Activated CD4-positive, alpha-beta memory T cell treated with anti-CD3 and anti-CD28 coated beads for 36 hours (primary cell): ENCODE measurements around the gene BCL2. TPM values are rescaled to one million over a fixed set of nuclear protein-coding genes. Genes with fewer than 3 reads are reported as not detected.

ENCODE experiments used
- CTCF ChIA-PET: fragments of 350-600 bp; sonication (Branson Sonifier 250); formaldehyde crosslinking; loops from one replicate; lab custom pipeline; 2021; ENCODE audit warnings: antibody characterized with exemption, inconsistent platforms; lab: Charles Lee
- POLR2A ChIA-PET: fragments of 350-600 bp; sonication (Branson Sonifier 250); formaldehyde crosslinking; loops from one replicate; lab custom pipeline; 2021; ENCODE audit warnings: antibody characterized with exemption; lab: Charles Lee
- DNase-seq: peaks from one replicate; pipeline ENCODE4 v3.0.0-alpha.2; 2020
- H3K27ac Mint-ChIP-seq: one replicate; pipeline ENCODE4 v1.8.0; 2021; ENCODE audit warnings: mixed read lengths
- H3K27me3 Mint-ChIP-seq: one replicate; pipeline ENCODE4 v1.8.0; 2021; ENCODE audit warnings: mixed read lengths
- H3K36me3 Mint-ChIP-seq: one replicate; pipeline ENCODE4 v1.8.0; 2021; ENCODE audit warnings: mixed read lengths
- H3K4me1 Mint-ChIP-seq: one replicate; pipeline ENCODE4 v1.8.0; 2021; ENCODE audit warnings: low read depth, mixed read lengths
- H3K4me3 Mint-ChIP-seq: one replicate; pipeline ENCODE4 v1.8.0; 2021; ENCODE audit warnings: mild to moderate bottlenecking, mixed read lengths
- H3K9me3 Mint-ChIP-seq: one replicate; pipeline ENCODE4 v1.8.0; 2021; ENCODE audit warnings: mixed read lengths
- intact Hi-C: fragments of 100-400 bp; cut with micrococcal nuclease; formaldehyde crosslinking; loops from one replicate; pipeline ENCODE4 v1.15.1; 2023
- total RNA-seq, 2 experiments: library from RNA; stranded (reverse); gene quantifications; one replicate each; pipeline ENCODE4 v1.2.3, GENCODE V29; 2021

Gene BCL2
- total RNA-seq, 2 experiments from 2014 or later = 66.9 to 67.9 TPM

- POLR2A ChIA-PET = interaction anchor here (1.5 to 4.0 kb wide), 2 partner anchors 15 to 177 kb away, joined by 3 to 13 read pairs; no protein-coding TSS in a partner anchor
- H3K36me3 Mint-ChIP-seq = peaks cover 26% of the 10 kb centered on the region
- H3K9me3 Mint-ChIP-seq = peaks cover 5% of the 10 kb centered on the region
- DNase-seq = peak; percentile 76
- H3K4me3 Mint-ChIP-seq = peak overlapping the region; percentile 76
- no peaks in the 10 kb centered on the region for H3K27me3 Mint-ChIP-seq
- intact Hi-C loops = loop anchor here (1.0 kb wide), 3 partner anchors 17 to 180 kb away; no protein-coding TSS in a partner anchor
- CTCF ChIA-PET = interaction anchor here (0.7 to 3.5 kb wide), 8 partner anchors 10 to 185 kb away, joined by 3 to 21 read pairs (median 5); partner anchors contain the start of gene BCL2
- H3K27ac Mint-ChIP-seq = peak overlapping the region; percentile 89
- peaks cover 67% of the 10 kb centered on the region for H3K4me1 Mint-ChIP-seq
Observed at GRCh38 chr18:63137999-63138435, 181.6 kb downstream of the BCL2 start.

GRCh38 chr18:63135101-63135500 is 184.5 kb downstream of the BCL2 start:
- peak overlapping the region; percentile 13 for H3K27ac Mint-ChIP-seq
- H3K4me1 Mint-ChIP-seq = peaks cover 64% of the 10 kb centered on the region
- intact Hi-C loops = no loop called here
- peaks cover 8% of the 10 kb centered on the region for H3K36me3 Mint-ChIP-seq
- H3K27me3 Mint-ChIP-seq = no peaks in the 10 kb centered on the region
- CTCF ChIA-PET = interaction anchor here (0.8 to 3.1 kb wide), 5 partner anchors 20 to 188 kb away, joined by 4 to 18 read pairs (median 7); no protein-coding TSS in a partner anchor
- DNase-seq = no peak
- no peak overlapping the region for H3K4me3 Mint-ChIP-seq
- POLR2A ChIA-PET = interaction anchor here (1.0 kb wide), 1 partner anchor 184 kb away, joined by 3 read pairs; the partner anchor contains the start of gene BCL2
- H3K9me3 Mint-ChIP-seq = peaks cover 2% of the 10 kb centered on the region

- peaks cover 2% of the 10 kb centered on the region for H3K9me3 Mint-ChIP-seq
- H3K27me3 Mint-ChIP-seq = no peaks in the 10 kb centered on the region
- H3K4me1 Mint-ChIP-seq = peaks cover 43% of the 10 kb centered on the region
- H3K36me3 Mint-ChIP-seq = peaks cover 9% of the 10 kb centered on the region
- DNase-seq = no peak
- intact Hi-C loops = loop anchor here (2.0 to 5.0 kb wide), 3 partner anchors 64 to 304 kb away; no protein-coding TSS in a partner anchor
- H3K4me3 Mint-ChIP-seq = no peak overlapping the region
- H3K27ac Mint-ChIP-seq = no peak overlapping the region
- ChIA-PET CTCF (interaction anchor here (0.8 to 4.2 kb wide), 17 partner anchors 13 to 307 kb away, joined by 3 to 54 read pairs (median 9); partner anchors contain the start of gene BCL2), POLR2A (no interaction called here)
Observed at GRCh38 chr18:63132819-63133200, 186.8 kb downstream of the BCL2 start.

- CTCF ChIA-PET = interaction anchor here (0.7 to 4.2 kb wide), 27 partner anchors 8 to 307 kb away, joined by 3 to 54 read pairs (median 7); partner anchors contain the start of gene BCL2
- H3K27me3 Mint-ChIP-seq = no peaks in the 10 kb centered on the region
- no peak for DNase-seq
- H3K27ac Mint-ChIP-seq = peak overlapping the region; percentile 65
- H3K36me3 Mint-ChIP-seq = peaks cover 14% of the 10 kb centered on the region
- POLR2A ChIA-PET = interaction anchor here (0.8 to 1.2 kb wide), 3 partner anchors 21 to 185 kb away, joined by 3 to 5 read pairs (median 4); no protein-coding TSS in a partner anchor
- intact Hi-C loops = loop anchor here (1.0 to 5.0 kb wide), 6 partner anchors 23 to 305 kb away; no protein-coding TSS in a partner anchor
- no peak overlapping the region for H3K4me3 Mint-ChIP-seq
- peaks cover 2% of the 10 kb centered on the region for H3K9me3 Mint-ChIP-seq
- H3K4me1 Mint-ChIP-seq = peaks cover 39% of the 10 kb centered on the region
Observed at GRCh38 chr18:63131959-63132818, 187.4 kb downstream of the BCL2 start.

- no peaks in the 10 kb centered on the region for H3K27me3 Mint-ChIP-seq
- peak; percentile 64 for DNase-seq
- POLR2A ChIA-PET = interaction anchor here (0.8 to 1.2 kb wide), 3 partner anchors 21 to 186 kb away, joined by 3 to 5 read pairs (median 4); no protein-coding TSS in a partner anchor
- CTCF ChIA-PET = interaction anchor here (0.7 to 4.2 kb wide), 25 partner anchors 8 to 308 kb away, joined by 3 to 54 read pairs (median 8); partner anchors contain the start of gene BCL2
- H3K9me3 Mint-ChIP-seq = no peaks in the 10 kb centered on the region
- no peak overlapping the region for H3K4me3 Mint-ChIP-seq
- H3K4me1 Mint-ChIP-seq = peaks cover 30% of the 10 kb centered on the region
- intact Hi-C loops = loop anchor here (1.0 to 5.0 kb wide), 5 partner anchors 24 to 306 kb away; no protein-coding TSS in a partner anchor
- H3K36me3 Mint-ChIP-seq = peaks cover 14% of the 10 kb centered on the region
- peak overlapping the region; percentile 65 for H3K27ac Mint-ChIP-seq
Observed at GRCh38 chr18:63131106-63131958, 188.2 kb downstream of the BCL2 start.

GRCh38 chr18:63130176-63130575 is 189.4 kb downstream of the BCL2 start:
- H3K27ac Mint-ChIP-seq = no peak overlapping the region
- no peaks in the 10 kb centered on the region for H3K9me3 Mint-ChIP-seq
- peaks cover 14% of the 10 kb centered on the region for H3K36me3 Mint-ChIP-seq
- no peaks in the 10 kb centered on the region for H3K27me3 Mint-ChIP-seq
- no peak for DNase-seq
- intact Hi-C loops = loop anchor here (5.0 kb wide), 2 partner anchors 113 to 307 kb away; no protein-coding TSS in a partner anchor
- peaks cover 19% of the 10 kb centered on the region for H3K4me1 Mint-ChIP-seq
- ChIA-PET POLR2A (interaction anchor here (1.2 kb wide), 1 partner anchor 13 kb away, joined by 3 read pairs; no protein-coding TSS in a partner anchor), CTCF (interaction anchor here (0.6 to 4.2 kb wide), 4 partner anchors 10 to 193 kb away, joined by 3 to 54 read pairs (median 10); partner anchors contain the start of gene BCL2)
- no peak overlapping the region for H3K4me3 Mint-ChIP-seq

- H3K27ac Mint-ChIP-seq = peak overlapping the region; percentile 5
- H3K4me1 Mint-ChIP-seq = peaks cover 18% of the 10 kb centered on the region
- H3K36me3 Mint-ChIP-seq = peaks cover 14% of the 10 kb centered on the region
- intact Hi-C loops = no loop called here
- H3K4me3 Mint-ChIP-seq = no peak overlapping the region
- DNase-seq = no peak
- CTCF ChIA-PET = interaction anchor here (0.6 to 2.8 kb wide), 6 partner anchors 86 to 311 kb away, joined by 3 to 10 read pairs (median 5); no protein-coding TSS in a partner anchor
- POLR2A ChIA-PET = interaction anchor here (1.1 kb wide), 1 partner anchor 190 kb away, joined by 3 read pairs; no protein-coding TSS in a partner anchor
- H3K9me3 Mint-ChIP-seq = no peaks in the 10 kb centered on the region
- no peaks in the 10 kb centered on the region for H3K27me3 Mint-ChIP-seq
Observed at GRCh38 chr18:63128237-63128974, 191.2 kb downstream of the BCL2 start.

- intact Hi-C loops = no loop called here
- Mint-ChIP-seq H3K4me3 (no peak overlapping the region), H3K4me1 (peaks cover 5% of the 10 kb centered on the region), H3K27me3 (no peaks in the 10 kb centered on the region), H3K27ac (no peak overlapping the region), H3K9me3 (no peaks in the 10 kb centered on the region), H3K36me3 (peaks cover 14% of the 10 kb centered on the region)
- ChIA-PET CTCF (interaction anchor here (2.0 kb wide), 1 partner anchor 191 kb away, joined by 7 read pairs; no protein-coding TSS in a partner anchor), POLR2A (no interaction called here)
- no peak for DNase-seq
Observed at GRCh38 chr18:63126134-63127069, 193.2 kb downstream of the BCL2 start.

- Mint-ChIP-seq H3K9me3 (no peaks in the 10 kb centered on the region), H3K36me3 (no peaks in the 10 kb centered on the region), H3K27ac (no peak overlapping the region), H3K4me3 (no peak overlapping the region), H3K4me1 (peaks cover 10% of the 10 kb centered on the region), H3K27me3 (peaks cover 4% of the 10 kb centered on the region)
- intact Hi-C loops = no loop called here
- ChIA-PET CTCF (interaction anchor here (2.3 to 2.5 kb wide), 2 partner anchors 198 to 203 kb away, joined by 12 to 19 read pairs; partner anchors contain the start of gene BCL2), POLR2A (no interaction called here)
- no peak for DNase-seq
Observed at GRCh38 chr18:63120620-63121019, 198.9 kb downstream of the BCL2 start.
